HL-60 (cell line): ENCODE results near the gene AKAP13.

Experiments used
- CTCF ChIP-seq: IDR thresholded peaks from one replicate; pipeline ENCODE4 v1.5.1; 2011; ENCODE audit warnings: low read length, control low read depth, inconsistent platforms; ENCODE audit not compliant: insufficient read depth
- POLR2AphosphoS5 ChIP-seq: IDR thresholded peaks from 2 replicates; pipeline ENCODE4 v1.6.1; 2012; ENCODE audit warnings: low read depth
- REST ChIP-seq: IDR thresholded peaks from 2 replicates; pipeline ENCODE4 v1.6.1; 2012; ENCODE audit warnings: low read depth; ENCODE audit not compliant: insufficient replicate concordance
- SPI1 ChIP-seq: IDR thresholded peaks from 2 replicates; pipeline ENCODE4 v1.6.1; 2012; ENCODE audit warnings: low read depth, mild to moderate bottlenecking, borderline replicate concordance

GRCh38 chr15:85474700-85475316, 94.4 kb downstream of the AKAP13 start:
- TF ChIP-seq REST = no peak
- no peak for TF ChIP-seq CTCF
- TF ChIP-seq POLR2AphosphoS5 = no peak
- no peak for TF ChIP-seq SPI1
